Stimulated activated naive CD8-positive, alpha-beta T cell treated with anti-CD3 and anti-CD28 coated beads, Interleukin-15, Interleukin-2, amounts not matched to agents 100 ng/mL and 50 ng/mL, for 24 hours (primary cell): ENCODE results near the gene PLCB2.

Experiments used
- H3K27ac Mint-ChIP-seq: one replicate; pipeline ENCODE4 v1.8.0; 2021; ENCODE audit warnings: mild to moderate bottlenecking, mixed read lengths
- H3K27me3 Mint-ChIP-seq: one replicate; pipeline ENCODE4 v1.8.0; 2021; ENCODE audit warnings: mixed read lengths
- H3K36me3 Mint-ChIP-seq: one replicate; pipeline ENCODE4 v1.8.0; 2021; ENCODE audit warnings: low read depth, mixed read lengths
- H3K4me1 Mint-ChIP-seq: one replicate; pipeline ENCODE4 v1.8.0; 2021; ENCODE audit warnings: low read depth, mixed read lengths
- H3K4me3 Mint-ChIP-seq: one replicate; pipeline ENCODE4 v1.8.0; 2021; ENCODE audit warnings: mild to moderate bottlenecking, mixed read lengths
- H3K9me3 Mint-ChIP-seq: one replicate; pipeline ENCODE4 v1.8.0; 2021; ENCODE audit warnings: mixed read lengths

Gene PLCB2

DNA sequence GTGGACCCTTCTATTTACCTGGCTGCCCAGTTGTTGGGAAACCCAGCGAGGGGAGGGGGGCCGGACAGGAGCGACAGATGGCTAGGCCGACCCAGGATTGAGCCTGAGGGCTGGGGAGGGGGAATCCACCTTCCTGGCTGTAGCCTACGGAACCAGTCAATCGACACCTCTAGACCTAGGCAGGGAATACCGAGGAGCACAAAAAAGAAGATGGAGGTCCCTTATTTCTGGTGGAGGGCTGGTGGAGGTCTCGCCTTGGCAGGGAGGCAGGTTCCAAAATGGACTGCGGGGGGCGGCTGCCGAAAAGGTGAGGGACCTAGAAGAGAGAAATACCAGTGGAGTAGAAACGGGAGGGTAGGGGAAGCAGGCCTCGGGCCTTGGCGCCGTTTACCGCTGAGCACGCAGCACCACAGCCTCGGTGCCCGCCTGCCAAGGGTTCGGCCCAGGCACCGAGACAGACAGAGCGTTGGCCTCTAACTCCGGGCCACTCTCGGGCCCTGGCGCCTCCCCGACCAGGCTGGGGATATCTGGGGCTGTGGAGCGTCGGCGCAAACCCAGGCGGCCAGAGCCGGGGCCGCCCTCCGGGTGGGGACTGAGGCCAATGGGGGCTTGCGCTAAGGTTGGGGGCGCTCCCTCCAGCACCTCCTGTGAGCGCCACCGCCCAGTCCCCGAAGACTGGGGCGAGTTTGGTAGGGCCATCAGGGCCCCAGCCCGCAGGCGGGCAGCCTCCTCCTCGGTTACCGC lies 26.5 kb downstream of the PLCB2 start:
- Mint-ChIP-seq H3K4me3 (peak overlapping the region; percentile 30), H3K4me1 (peaks cover 12% of the 10 kb centered on the region), H3K27me3 (peaks cover 33% of the 10 kb centered on the region), H3K36me3 (no peaks in the 10 kb centered on the region), H3K27ac (no peak overlapping the region), H3K9me3 (no peaks in the 10 kb centered on the region)

DNA sequence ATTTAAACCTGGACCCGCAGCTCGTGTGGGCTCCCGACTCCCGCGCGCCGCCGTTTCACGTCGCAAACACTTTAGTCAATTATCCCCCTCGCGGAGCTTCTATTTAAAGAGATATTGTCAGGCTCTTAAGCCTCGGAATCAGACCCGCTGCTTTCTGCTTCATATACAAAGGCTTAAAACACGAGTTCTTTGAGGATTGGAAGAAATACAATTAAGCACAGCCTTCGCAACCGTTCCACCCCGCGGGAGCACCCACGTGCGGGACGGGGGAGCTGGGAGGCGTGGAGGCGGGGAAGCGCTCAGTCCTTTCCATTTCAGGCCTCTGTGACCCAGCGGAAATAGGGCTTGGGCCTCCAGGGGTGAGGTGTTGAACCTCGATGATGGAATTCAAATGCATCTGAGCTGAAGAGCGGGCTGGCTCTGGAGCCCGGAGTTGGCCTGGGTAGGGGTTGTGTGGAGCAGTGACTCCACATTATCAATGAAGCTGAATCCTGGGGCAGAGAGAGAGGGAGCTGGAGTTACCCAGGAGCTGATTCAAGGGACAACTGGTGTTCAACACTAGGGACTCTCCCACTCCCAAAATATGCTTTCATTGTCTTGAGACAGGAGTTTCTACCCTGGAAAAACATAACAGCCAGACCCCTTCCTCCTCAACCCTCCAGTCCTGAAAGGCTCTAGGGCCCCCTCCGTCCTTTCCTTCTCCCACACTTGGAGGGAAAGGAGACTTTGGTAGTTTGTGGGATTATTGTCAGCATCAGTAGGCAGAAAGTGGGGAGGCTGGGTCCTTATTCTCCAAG lies 27.3 kb downstream of the PLCB2 start:
- no peak overlapping the region for H3K4me3 Mint-ChIP-seq
- H3K4me1 Mint-ChIP-seq: peaks cover 8% of the 10 kb centered on the region
- H3K27me3 Mint-ChIP-seq: peaks cover 33% of the 10 kb centered on the region
- no peak overlapping the region for H3K27ac Mint-ChIP-seq
- H3K36me3 Mint-ChIP-seq: no peaks in the 10 kb centered on the region
- H3K9me3 Mint-ChIP-seq: no peaks in the 10 kb centered on the region

DNA sequence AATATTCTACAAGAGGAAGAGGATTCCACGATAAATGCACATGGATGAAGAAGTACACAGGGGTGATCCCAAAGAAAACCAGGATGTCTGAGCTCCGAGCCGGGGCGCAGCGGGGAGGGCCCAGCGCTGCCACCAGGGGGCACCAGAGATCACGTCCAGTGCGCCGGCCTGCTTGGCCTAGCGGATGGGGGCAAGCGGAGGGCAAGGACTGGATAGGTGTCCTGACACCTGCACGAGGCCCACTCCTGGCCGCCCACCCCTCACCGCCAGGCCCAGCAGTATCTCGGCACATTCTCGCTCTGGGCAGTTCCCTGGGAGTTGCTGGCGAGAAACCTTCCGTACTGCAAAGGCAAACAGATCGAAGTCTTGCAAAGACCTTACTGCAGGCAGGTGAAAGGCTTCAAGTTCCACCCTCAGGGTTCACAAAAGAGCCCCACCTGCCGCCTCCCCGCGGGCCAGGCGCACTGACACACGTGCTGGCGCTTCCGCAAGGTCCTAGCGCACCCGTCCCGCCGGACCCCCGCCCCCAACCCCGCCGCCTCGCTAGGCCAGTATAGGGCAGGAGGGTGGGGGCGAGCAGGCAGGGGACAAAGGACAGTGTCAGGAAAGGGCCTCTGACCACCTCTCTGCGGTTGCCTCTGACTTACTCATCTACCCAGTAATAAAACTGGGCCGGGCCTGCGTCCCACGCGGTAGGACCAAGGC lies 28.1 kb downstream of the PLCB2 start:
- no peaks in the 10 kb centered on the region for H3K9me3 Mint-ChIP-seq
- no peak overlapping the region for H3K27ac Mint-ChIP-seq
- H3K4me1 Mint-ChIP-seq: peaks cover 6% of the 10 kb centered on the region
- no peaks in the 10 kb centered on the region for H3K36me3 Mint-ChIP-seq
- H3K27me3 Mint-ChIP-seq: peaks cover 33% of the 10 kb centered on the region
- H3K4me3 Mint-ChIP-seq: no peak overlapping the region

DNA sequence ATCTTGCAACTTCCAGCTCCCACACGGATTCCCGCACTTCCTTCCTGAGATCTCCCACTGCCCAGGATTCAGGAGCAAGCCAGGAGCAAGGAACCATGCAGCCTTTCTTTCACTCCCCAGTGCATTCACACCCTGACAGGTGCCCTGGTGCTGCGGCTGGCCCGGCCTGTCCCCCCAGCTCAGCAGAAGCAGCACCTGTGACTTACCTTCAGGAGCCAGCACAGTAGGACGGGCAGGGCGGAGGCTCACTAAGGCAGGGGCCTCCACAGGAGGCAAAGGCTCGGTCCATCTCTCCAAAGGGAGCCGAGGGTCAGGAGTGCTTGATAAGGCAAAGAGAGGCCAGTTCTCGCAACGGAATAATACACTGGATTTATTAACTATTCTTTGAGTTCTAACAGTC lies 29.7 kb downstream of the PLCB2 start:
- Mint-ChIP-seq H3K4me1 (peaks cover 6% of the 10 kb centered on the region), H3K36me3 (no peaks in the 10 kb centered on the region), H3K9me3 (no peaks in the 10 kb centered on the region), H3K4me3 (no peak overlapping the region), H3K27me3 (peaks cover 33% of the 10 kb centered on the region), H3K27ac (no peak overlapping the region)

- Mint-ChIP-seq H3K4me3 (no peak overlapping the region), H3K27me3 (peaks cover 33% of the 10 kb centered on the region), H3K4me1 (peaks cover 6% of the 10 kb centered on the region), H3K36me3 (no peaks in the 10 kb centered on the region), H3K27ac (no peak overlapping the region), H3K9me3 (no peaks in the 10 kb centered on the region)
Measured at GRCh38 chr15:40277471-40277870, 30.3 kb downstream of the PLCB2 start.

DNA sequence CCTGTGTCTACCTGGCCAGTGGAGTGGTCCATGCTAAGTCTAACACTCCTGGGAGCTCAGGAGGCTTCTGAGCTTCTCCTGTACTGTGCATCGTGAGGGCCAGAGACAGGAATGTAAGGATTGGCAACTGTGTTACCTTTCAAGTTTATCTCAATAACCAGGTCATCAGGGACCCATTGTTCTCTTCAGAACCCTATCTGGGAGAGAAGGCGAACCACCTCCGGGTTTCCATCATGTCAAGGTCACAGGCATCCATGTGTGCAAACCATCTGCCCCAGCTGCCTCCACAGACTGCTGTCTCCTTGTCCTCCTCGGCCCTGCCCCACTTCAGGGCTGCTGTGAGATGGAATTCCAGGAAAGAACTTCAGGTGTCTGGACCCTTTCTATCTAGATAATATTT lies 30.8 kb downstream of the PLCB2 start:
- Mint-ChIP-seq H3K9me3 (no peaks in the 10 kb centered on the region), H3K27ac (no peak overlapping the region), H3K4me3 (no peak overlapping the region), H3K36me3 (no peaks in the 10 kb centered on the region), H3K4me1 (peaks cover 6% of the 10 kb centered on the region), H3K27me3 (peaks cover 33% of the 10 kb centered on the region)

GRCh38 chr15:40275954-40276353 lies 31.8 kb downstream of the PLCB2 start:
- no peak overlapping the region for H3K27ac Mint-ChIP-seq
- H3K27me3 Mint-ChIP-seq: peaks cover 29% of the 10 kb centered on the region
- no peaks in the 10 kb centered on the region for H3K36me3 Mint-ChIP-seq
- H3K9me3 Mint-ChIP-seq: no peaks in the 10 kb centered on the region
- peaks cover 6% of the 10 kb centered on the region for H3K4me1 Mint-ChIP-seq
- H3K4me3 Mint-ChIP-seq: no peak overlapping the region

GRCh38 chr15:40275523-40275922 lies 32.2 kb downstream of the PLCB2 start:
- H3K36me3 Mint-ChIP-seq: no peaks in the 10 kb centered on the region
- no peak overlapping the region for H3K27ac Mint-ChIP-seq
- H3K4me1 Mint-ChIP-seq: peaks cover 6% of the 10 kb centered on the region
- no peaks in the 10 kb centered on the region for H3K9me3 Mint-ChIP-seq
- no peak overlapping the region for H3K4me3 Mint-ChIP-seq
- peaks cover 25% of the 10 kb centered on the region for H3K27me3 Mint-ChIP-seq

DNA sequence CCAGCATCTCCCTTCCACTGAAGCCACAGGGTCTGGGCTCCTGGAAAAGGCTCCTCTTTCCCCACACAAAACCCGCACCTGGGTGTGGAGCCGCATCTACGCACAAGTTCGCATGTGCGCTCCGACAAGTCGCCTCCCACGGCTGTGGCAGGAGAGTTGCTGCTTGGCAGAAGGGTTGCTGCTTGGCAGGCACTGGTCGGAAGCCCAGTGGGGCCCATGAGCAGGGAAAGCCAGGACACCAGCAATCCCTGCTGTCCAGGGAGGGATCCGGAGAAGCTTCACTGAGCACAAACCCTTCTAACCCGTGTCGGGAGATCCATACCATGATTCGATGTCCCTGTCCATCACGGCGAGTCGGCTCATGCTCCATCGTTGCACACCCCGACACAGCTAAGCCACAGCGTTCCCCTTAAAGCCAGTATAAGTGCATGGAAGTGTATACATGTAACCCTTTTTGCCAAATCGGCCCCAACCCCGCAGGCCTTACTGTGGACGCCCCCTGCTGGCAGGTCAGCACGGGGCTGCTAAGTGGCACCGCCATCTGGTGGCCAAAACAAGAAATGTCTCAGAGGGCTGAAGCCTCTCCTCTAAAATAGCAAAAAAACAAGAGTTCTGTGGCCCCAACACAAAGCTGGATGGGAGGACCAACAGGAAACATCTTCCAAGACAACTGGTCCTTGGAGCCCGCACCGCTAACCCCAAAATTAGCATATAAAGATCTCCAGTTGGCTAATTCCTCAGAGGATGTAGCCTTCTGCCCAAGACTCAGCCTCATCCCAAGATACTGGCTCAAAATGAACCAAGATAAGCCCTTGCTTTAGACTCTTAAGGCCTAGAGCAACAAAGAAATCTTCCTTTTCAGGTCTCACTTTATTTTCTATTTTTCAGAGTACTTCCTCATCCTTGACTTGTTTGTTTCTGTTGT lies 33.1 kb downstream of the PLCB2 start:
- no peaks in the 10 kb centered on the region for H3K9me3 Mint-ChIP-seq
- H3K36me3 Mint-ChIP-seq: no peaks in the 10 kb centered on the region
- no peak overlapping the region for H3K27ac Mint-ChIP-seq
- no peak overlapping the region for H3K4me3 Mint-ChIP-seq
- H3K4me1 Mint-ChIP-seq: peaks cover 6% of the 10 kb centered on the region
- peaks cover 19% of the 10 kb centered on the region for H3K27me3 Mint-ChIP-seq

DNA sequence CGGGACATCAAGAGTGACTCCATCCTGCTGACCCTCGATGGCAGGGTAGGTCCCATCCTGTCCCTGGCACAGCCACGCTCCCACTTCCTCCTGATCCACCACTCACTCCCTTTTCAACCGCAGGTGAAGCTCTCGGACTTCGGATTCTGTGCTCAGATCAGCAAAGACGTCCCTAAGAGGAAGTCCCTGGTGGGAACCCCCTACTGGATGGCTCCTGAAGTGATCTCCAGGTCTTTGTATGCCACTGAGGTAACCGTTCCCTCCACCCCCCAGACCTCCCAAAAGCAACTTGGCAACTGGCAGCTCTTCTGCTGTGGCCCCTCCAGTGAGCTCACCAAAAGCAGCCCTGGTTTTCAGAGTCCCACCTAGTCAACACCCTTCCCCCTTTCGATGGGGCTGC lies 34.3 kb downstream of the PLCB2 start:
- Mint-ChIP-seq H3K4me3 (no peak overlapping the region), H3K27me3 (peaks cover 10% of the 10 kb centered on the region), H3K36me3 (no peaks in the 10 kb centered on the region), H3K27ac (no peak overlapping the region), H3K4me1 (no peaks in the 10 kb centered on the region), H3K9me3 (no peaks in the 10 kb centered on the region)

DNA sequence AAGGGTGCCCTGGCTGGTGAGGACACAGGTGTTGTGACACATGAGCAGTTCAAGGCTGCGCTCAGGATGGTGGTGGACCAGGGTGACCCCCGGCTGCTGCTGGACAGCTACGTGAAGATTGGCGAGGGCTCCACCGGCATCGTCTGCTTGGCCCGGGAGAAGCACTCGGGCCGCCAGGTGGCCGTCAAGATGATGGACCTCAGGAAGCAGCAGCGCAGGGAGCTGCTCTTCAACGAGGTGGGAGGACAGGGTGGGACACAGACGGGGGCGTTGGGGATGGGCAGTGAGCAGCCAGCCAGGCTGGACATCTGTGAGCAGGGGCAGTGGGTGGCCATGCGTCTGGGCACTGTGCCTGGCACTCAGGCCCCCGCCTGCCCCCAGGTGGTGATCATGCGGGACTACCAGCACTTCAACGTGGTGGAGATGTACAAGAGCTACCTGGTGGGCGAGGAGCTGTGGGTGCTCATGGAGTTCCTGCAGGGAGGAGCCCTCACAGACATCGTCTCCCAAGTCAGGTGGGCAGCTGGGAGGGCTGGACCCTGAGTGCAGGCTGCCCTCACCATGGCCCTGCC lies 35.2 kb downstream of the PLCB2 start:
- Mint-ChIP-seq H3K4me1 (no peaks in the 10 kb centered on the region), H3K36me3 (no peaks in the 10 kb centered on the region), H3K27ac (no peak overlapping the region), H3K27me3 (peaks cover 5% of the 10 kb centered on the region), H3K9me3 (no peaks in the 10 kb centered on the region), H3K4me3 (no peak overlapping the region)

- no peak overlapping the region for H3K27ac Mint-ChIP-seq
- H3K4me3 Mint-ChIP-seq: no peak overlapping the region
- no peaks in the 10 kb centered on the region for H3K36me3 Mint-ChIP-seq
- H3K27me3 Mint-ChIP-seq: no peaks in the 10 kb centered on the region
- no peaks in the 10 kb centered on the region for H3K4me1 Mint-ChIP-seq
- H3K9me3 Mint-ChIP-seq: no peaks in the 10 kb centered on the region
Measured at GRCh38 chr15:40271685-40272484, 35.9 kb downstream of the PLCB2 start.

DNA sequence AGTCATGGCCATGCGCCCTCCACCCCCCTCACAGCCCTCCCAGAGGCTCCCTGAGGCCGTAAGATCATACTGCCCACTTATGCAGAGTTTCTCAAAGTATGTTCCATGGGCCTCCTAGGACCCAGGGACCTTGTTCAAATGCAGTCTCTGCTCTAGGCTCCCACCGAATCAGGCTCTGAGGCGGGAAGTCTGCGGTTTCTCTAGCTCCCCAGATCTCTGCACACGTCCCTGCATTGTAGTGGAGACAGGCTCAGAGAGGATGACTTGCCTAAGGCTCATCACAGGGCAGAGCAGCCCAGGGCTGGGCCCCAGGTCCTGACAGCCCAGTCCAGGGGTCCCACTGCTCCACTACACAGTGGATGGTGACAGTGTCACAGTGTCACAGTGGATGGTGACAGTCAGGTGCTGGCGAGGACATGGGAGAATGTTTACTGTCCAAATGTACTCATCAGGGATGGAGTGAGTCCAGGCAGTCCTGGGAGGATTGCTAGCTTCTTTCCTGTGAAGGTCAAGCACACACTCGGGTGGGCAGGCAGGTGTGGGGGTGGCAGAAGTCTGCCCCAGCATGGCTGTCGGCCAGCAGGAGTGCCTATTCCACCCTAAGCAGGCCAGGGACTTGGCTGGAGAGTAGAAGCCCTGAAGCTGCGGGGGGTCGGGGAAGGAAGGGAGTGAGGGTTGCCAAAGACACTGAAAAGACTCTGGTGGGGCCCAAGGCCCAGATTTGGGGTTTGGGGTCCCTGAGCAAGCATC lies 37.3 kb downstream of the PLCB2 start:
- no peak overlapping the region for H3K27ac Mint-ChIP-seq
- no peak overlapping the region for H3K4me3 Mint-ChIP-seq
- no peaks in the 10 kb centered on the region for H3K36me3 Mint-ChIP-seq
- H3K4me1 Mint-ChIP-seq: no peaks in the 10 kb centered on the region
- H3K9me3 Mint-ChIP-seq: no peaks in the 10 kb centered on the region
- no peaks in the 10 kb centered on the region for H3K27me3 Mint-ChIP-seq
